Endothelial cell of hepatic sinusoid (primary cell): ENCODE data around the gene SLC22A8.
"Not testable (repeated sequence)": the region's sequence is repeated elsewhere in the genome, so short reads cannot be mapped to it uniquely, and the experiment has no call there.

ENCODE experiments used
- in situ Hi-C: cut with HindIII; loops from 2 replicates; pipeline ENCODE4 v1.10.0; 2017; ENCODE audit warnings: low sequenced_read_pairs

SLC22A8 gene

GRCh38 chr11:62994775-62995174, 20.9 kb downstream of the SLC22A8 start:
- in situ Hi-C loops: no loop called here

GRCh38 chr11:62988276-62988675, 27.4 kb downstream of the SLC22A8 start:
- in situ Hi-C loops: no loop called here

- in situ Hi-C loops: no loop called here
These were observed 30.4 kb downstream of the SLC22A8 start for GRCh38 chr11:62985041-62985750.

- in situ Hi-C loops: no loop called here
These were observed 31.1 kb downstream of the SLC22A8 start, which contains the start of gene SLC22A6 for GRCh38 chr11:62984451-62984991. SLC22A6 (minus strand) TSS chr11:62984967; CDS start chr11:62984690, 277 bp downstream.

GRCh38 chr11:62983536-62984199, 32.0 kb downstream of the SLC22A8 start:
- in situ Hi-C loops: no loop called here

GRCh38 chr11:62981743-62982142, 33.9 kb downstream of the SLC22A8 start:
- in situ Hi-C loops: no loop called here

GRCh38 chr11:62980133-62980760, 35.4 kb downstream of the SLC22A8 start:
- in situ Hi-C loops: no loop called here

- in situ Hi-C loops: no loop called here
These were observed 39.5 kb downstream of the SLC22A8 start for GRCh38 chr11:62976109-62976508.

GRCh38 chr11:62974848-62975522, 40.7 kb downstream of the SLC22A8 start:
- in situ Hi-C loops: no loop called here

GRCh38 chr11:62965574-62965973, 50.1 kb downstream of the SLC22A8 start:
- in situ Hi-C loops: no loop called here

- in situ Hi-C loops: no loop called here
These were observed 53.2 kb downstream of the SLC22A8 start for GRCh38 chr11:62962391-62962790.

GRCh38 chr11:62961017-62961570, 54.5 kb downstream of the SLC22A8 start:
- in situ Hi-C loops: no loop called here

- in situ Hi-C loops: no loop called here
These were observed 56.1 kb downstream of the SLC22A8 start for GRCh38 chr11:62959422-62959980.

- in situ Hi-C loops: no loop called here
These were observed 56.9 kb downstream of the SLC22A8 start for GRCh38 chr11:62958547-62959421.

GRCh38 chr11:62957147-62957546, 58.5 kb downstream of the SLC22A8 start:
- in situ Hi-C loops: no loop called here

GRCh38 chr11:62954478-62954877, 61.2 kb downstream of the SLC22A8 start:
- in situ Hi-C loops: no loop called here

GRCh38 chr11:62953811-62954210, 61.8 kb downstream of the SLC22A8 start:
- in situ Hi-C loops: no loop called here

- in situ Hi-C loops: no loop called here
These were observed 66.8 kb downstream of the SLC22A8 start for GRCh38 chr11:62948765-62949320.

- in situ Hi-C loops: not testable (repeated sequence)
These were observed 70.1 kb downstream of the SLC22A8 start for GRCh38 chr11:62945538-62945937.
